Central memory CD8-positive, alpha-beta T cell (primary cell): Measurements from ENCODE around the gene IGIP.
A peak's percentile ranks its signal among the peaks of the same experiment; 100 is the strongest.

Experiments used
- ATAC-seq: fragments of 150-1000 bp; cut with Tn5 transposase; replicated peaks from 2 replicates; pipeline ENCODE4 v1.10.0; 2022; ENCODE audit warnings: mild to moderate bottlenecking, moderate FRiP score, moderate number of reproducible peaks; ENCODE audit not compliant: poor library complexity, severe bottlenecking; ENCODE audit errors: extremely low read depth
- DNase-seq, 2 donors: peaks; one replicate each; pipeline ENCODE4 v3.0.0; 2021; ENCODE audit warnings: low spot score in 2 of 2
- H3K27ac Mint-ChIP-seq: one replicate; pipeline ENCODE4 v1.8.0; 2022; ENCODE audit warnings: low read depth, mild to moderate bottlenecking, moderate library complexity, mixed read lengths
- H3K27me3 Mint-ChIP-seq: one replicate; pipeline ENCODE4 v1.8.0; 2022; ENCODE audit warnings: mixed read lengths
- H3K36me3 Mint-ChIP-seq: one replicate; pipeline ENCODE4 v1.8.0; 2022; ENCODE audit warnings: mild to moderate bottlenecking, moderate library complexity, mixed read lengths; ENCODE audit not compliant: insufficient read depth
- H3K4me1 Mint-ChIP-seq: one replicate; pipeline ENCODE4 v1.8.0; 2022; ENCODE audit warnings: mixed read lengths
- H3K4me3 Mint-ChIP-seq: one replicate; pipeline ENCODE4 v1.8.0; 2022; ENCODE audit warnings: mild to moderate bottlenecking, moderate library complexity, mixed read lengths
- H3K9me3 Mint-ChIP-seq: one replicate; pipeline ENCODE4 v1.8.0; 2022; ENCODE audit warnings: mixed read lengths

The IGIP gene

GRCh38 chr5:140113699-140114263, 12.0 kb upstream of the IGIP start, which contains the start of gene PURA:
Gene PURA, plus strand, starts transcription at chr5:140114109. Its CDS starts 73 bp downstream, at chr5:140114182.
- no peaks in the 10 kb centered on the region for H3K27me3 Mint-ChIP-seq
- peaks cover 69% of the 10 kb centered on the region for H3K4me1 Mint-ChIP-seq
- peak; percentile 90 for ATAC-seq
- H3K27ac Mint-ChIP-seq = peak within 1 kb of the TSS; percentile 93
- no peaks in the 10 kb centered on the region for H3K9me3 Mint-ChIP-seq
- DNase-seq = peak; percentile 94 to 97
- peaks cover 8% of the 10 kb centered on the region for H3K36me3 Mint-ChIP-seq
- peak within 1 kb of the TSS; percentile 91 for H3K4me3 Mint-ChIP-seq

DNA sequence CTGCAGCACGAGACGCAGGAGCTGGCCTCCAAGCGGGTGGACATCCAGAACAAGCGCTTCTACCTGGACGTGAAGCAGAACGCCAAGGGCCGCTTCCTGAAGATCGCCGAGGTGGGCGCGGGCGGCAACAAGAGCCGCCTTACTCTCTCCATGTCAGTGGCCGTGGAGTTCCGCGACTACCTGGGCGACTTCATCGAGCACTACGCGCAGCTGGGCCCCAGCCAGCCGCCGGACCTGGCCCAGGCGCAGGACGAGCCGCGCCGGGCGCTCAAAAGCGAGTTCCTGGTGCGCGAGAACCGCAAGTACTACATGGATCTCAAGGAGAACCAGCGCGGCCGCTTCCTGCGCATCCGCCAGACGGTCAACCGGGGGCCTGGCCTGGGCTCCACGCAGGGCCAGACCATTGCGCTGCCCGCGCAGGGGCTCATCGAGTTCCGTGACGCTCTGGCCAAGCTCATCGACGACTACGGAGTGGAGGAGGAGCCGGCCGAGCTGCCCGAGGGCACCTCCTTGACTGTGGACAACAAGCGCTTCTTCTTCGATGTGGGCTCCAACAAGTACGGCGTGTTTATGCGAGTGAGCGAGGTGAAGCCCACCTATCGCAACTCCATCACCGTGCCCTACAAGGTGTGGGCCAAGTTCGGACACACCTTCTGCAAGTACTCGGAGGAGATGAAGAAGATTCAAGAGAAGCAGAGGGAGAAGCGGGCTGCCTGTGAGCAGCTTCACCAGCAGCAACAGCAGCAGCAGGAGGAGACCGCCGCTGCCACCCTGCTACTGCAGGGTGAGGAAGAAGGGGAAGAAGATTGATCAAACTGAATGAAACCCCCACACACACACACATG, 11.2 kb upstream of the IGIP start:
- DNase-seq (peak; percentile 26 to 35), ATAC-seq (peak; percentile 8)
- Mint-ChIP-seq H3K4me3 (peak overlapping the region; percentile 91), H3K36me3 (peaks cover 8% of the 10 kb centered on the region), H3K27me3 (no peaks in the 10 kb centered on the region), H3K9me3 (no peaks in the 10 kb centered on the region), H3K4me1 (peaks cover 62% of the 10 kb centered on the region), H3K27ac (peak overlapping the region; percentile 93)

DNA sequence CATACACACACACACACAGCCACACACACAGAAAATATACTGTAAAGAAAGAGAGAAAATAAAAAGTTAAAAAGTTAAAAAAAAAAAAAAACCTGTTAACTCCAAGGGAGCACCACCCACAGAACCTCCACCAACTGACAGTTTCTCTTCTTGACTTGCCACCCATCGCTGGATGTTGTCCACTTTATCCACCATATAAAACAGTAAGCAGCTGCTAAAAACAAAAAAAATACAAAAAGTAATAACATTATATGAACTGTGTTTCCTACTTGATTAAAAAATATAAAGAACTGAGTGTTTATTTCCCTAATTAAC, 10.6 kb upstream of the IGIP start:
- no peaks in the 10 kb centered on the region for H3K27me3 Mint-ChIP-seq

GRCh38 chr5:140116716-140117115, 9.0 kb upstream of the IGIP start:
- DNase-seq (no peak), ATAC-seq (no peak)
- Mint-ChIP-seq H3K4me3 (peak overlapping the region; percentile 91), H3K9me3 (no peaks in the 10 kb centered on the region), H3K36me3 (peaks cover 8% of the 10 kb centered on the region), H3K27ac (no peak overlapping the region), H3K27me3 (no peaks in the 10 kb centered on the region), H3K4me1 (peaks cover 59% of the 10 kb centered on the region)

More for the DNA sequence above, 10.6 kb upstream of the IGIP start:
- ATAC-seq = no peak
- H3K36me3 Mint-ChIP-seq = peaks cover 8% of the 10 kb centered on the region
- DNase-seq = no peak
- peak overlapping the region; percentile 91 for H3K4me3 Mint-ChIP-seq
- H3K9me3 Mint-ChIP-seq = no peaks in the 10 kb centered on the region
- peaks cover 62% of the 10 kb centered on the region for H3K4me1 Mint-ChIP-seq
- peak overlapping the region; percentile 93 for H3K27ac Mint-ChIP-seq

GRCh38 chr5:140117523-140117922, 8.2 kb upstream of the IGIP start:
- no peaks in the 10 kb centered on the region for H3K9me3 Mint-ChIP-seq
- H3K27ac Mint-ChIP-seq = no peak overlapping the region
- peak overlapping the region; percentile 91 for H3K4me3 Mint-ChIP-seq
- H3K4me1 Mint-ChIP-seq = peaks cover 56% of the 10 kb centered on the region
- no peak for ATAC-seq
- H3K36me3 Mint-ChIP-seq = peaks cover 8% of the 10 kb centered on the region
- H3K27me3 Mint-ChIP-seq = no peaks in the 10 kb centered on the region
- DNase-seq = no peak

- no peak for DNase-seq
- no peak overlapping the region for H3K27ac Mint-ChIP-seq
- peaks cover 8% of the 10 kb centered on the region for H3K36me3 Mint-ChIP-seq
- H3K4me3 Mint-ChIP-seq = no peak overlapping the region
- ATAC-seq = no peak
- peaks cover 53% of the 10 kb centered on the region for H3K4me1 Mint-ChIP-seq
- no peaks in the 10 kb centered on the region for H3K9me3 Mint-ChIP-seq
- H3K27me3 Mint-ChIP-seq = no peaks in the 10 kb centered on the region
Observed at GRCh38 chr5:140118302-140118936, 7.3 kb upstream of the IGIP start.

DNA sequence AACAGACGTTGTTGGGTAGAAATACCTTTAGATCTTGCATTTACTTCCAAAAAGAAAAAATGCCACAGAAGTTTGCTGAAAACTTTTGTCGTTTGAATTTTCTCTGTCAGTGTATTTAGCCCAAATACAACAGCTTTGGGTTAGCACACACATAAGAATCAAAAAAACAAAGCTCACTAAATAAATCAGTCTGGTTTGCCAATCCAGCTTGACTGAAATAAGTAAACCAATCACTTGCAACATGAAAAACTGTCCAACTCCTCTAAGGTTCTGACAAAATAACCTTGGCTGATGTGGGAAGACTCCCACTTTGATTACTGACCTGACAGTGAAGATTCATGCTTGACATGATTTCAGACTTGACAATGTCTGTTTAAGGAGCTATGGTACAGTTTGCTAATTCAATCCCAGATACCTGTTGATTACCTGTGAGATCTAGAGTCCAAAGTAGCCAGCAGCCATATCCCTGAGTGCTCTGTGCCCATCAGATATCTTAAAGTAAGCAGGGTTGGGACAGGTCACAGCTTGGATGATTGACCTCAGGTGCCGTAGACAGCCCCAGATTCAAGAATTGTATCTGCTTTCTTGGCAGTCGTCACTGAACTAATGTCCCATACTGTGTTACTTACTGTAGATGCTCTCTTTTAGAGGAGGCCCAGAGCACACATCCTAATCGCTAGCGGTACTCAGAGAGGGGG, 727 bp downstream of the IGIP start:
- H3K27ac Mint-ChIP-seq = no peak overlapping the region

GRCh38 chr5:140128376-140128775, 2.6 kb downstream of the IGIP start:
- H3K4me3 Mint-ChIP-seq = no peak overlapping the region
- no peaks in the 10 kb centered on the region for H3K27me3 Mint-ChIP-seq
- no peaks in the 10 kb centered on the region for H3K9me3 Mint-ChIP-seq
- peaks cover 36% of the 10 kb centered on the region for H3K4me1 Mint-ChIP-seq
- DNase-seq (no peak), ATAC-seq (no peak)
- no peak overlapping the region for H3K27ac Mint-ChIP-seq
- peaks cover 1% of the 10 kb centered on the region for H3K36me3 Mint-ChIP-seq

More for the DNA sequence above, 727 bp downstream of the IGIP start:
- no peaks in the 10 kb centered on the region for H3K27me3 Mint-ChIP-seq
- ATAC-seq (no peak), DNase-seq (no peak)
- no peaks in the 10 kb centered on the region for H3K36me3 Mint-ChIP-seq
- no peaks in the 10 kb centered on the region for H3K9me3 Mint-ChIP-seq
- peaks cover 30% of the 10 kb centered on the region for H3K4me1 Mint-ChIP-seq
- no peak overlapping the region for H3K4me3 Mint-ChIP-seq

- no peak overlapping the region for H3K4me3 Mint-ChIP-seq
- DNase-seq = no peak
- H3K27me3 Mint-ChIP-seq = no peaks in the 10 kb centered on the region
- H3K36me3 Mint-ChIP-seq = peaks cover 1% of the 10 kb centered on the region
- ATAC-seq = no peak
- no peaks in the 10 kb centered on the region for H3K9me3 Mint-ChIP-seq
- H3K27ac Mint-ChIP-seq = no peak overlapping the region
- H3K4me1 Mint-ChIP-seq = peaks cover 40% of the 10 kb centered on the region
Observed at GRCh38 chr5:140130949-140131733, 5.4 kb downstream of the IGIP start.

GRCh38 chr5:140131967-140132409, 6.3 kb downstream of the IGIP start:
- peaks cover 40% of the 10 kb centered on the region for H3K4me1 Mint-ChIP-seq

GRCh38 chr5:140133514-140134167, 7.9 kb downstream of the IGIP start:
- ATAC-seq = no peak
- peak in 1 of 2 donors; percentile 0 for DNase-seq
- Mint-ChIP-seq H3K27ac (no peak overlapping the region), H3K36me3 (peaks cover 1% of the 10 kb centered on the region), H3K4me3 (peak overlapping the region; percentile 0), H3K9me3 (no peaks in the 10 kb centered on the region), H3K27me3 (no peaks in the 10 kb centered on the region), H3K4me1 (peaks cover 46% of the 10 kb centered on the region)

More at GRCh38 chr5:140131967-140132409, 6.3 kb downstream of the IGIP start:
- no peak for ATAC-seq
- Mint-ChIP-seq H3K9me3 (no peaks in the 10 kb centered on the region), H3K36me3 (peaks cover 1% of the 10 kb centered on the region), H3K27me3 (no peaks in the 10 kb centered on the region), H3K27ac (no peak overlapping the region), H3K4me3 (no peak overlapping the region)
- no peak for DNase-seq
